HG03159 (cell line): ENCODE results near the gene ALDH1B1.
"Not testable (repeated sequence)": the region's sequence is repeated elsewhere in the genome, so short reads cannot be mapped to it uniquely, and the experiment has no call there.

ENCODE experiments used
- ATAC-seq: cut with Tn5 transposase; IDR thresholded peaks from one replicate; pipeline ENCODE4 v1.9.1; 2021; ENCODE audit warnings: mild to moderate bottlenecking, moderate library complexity; ENCODE audit not compliant: unreplicated experiment

The ALDH1B1 gene

GRCh38 chr9:38360839-38361472 lies 31.5 kb upstream of the ALDH1B1 start:
- no peak for ATAC-seq

- no peak for ATAC-seq
These were observed 31.0 kb upstream of the ALDH1B1 start for GRCh38 chr9:38361473-38361850.

- peak; percentile 66 for ATAC-seq
These were observed 29.5 kb upstream of the ALDH1B1 start for GRCh38 chr9:38362852-38363588.

GRCh38 chr9:38363589-38363925 lies 28.9 kb upstream of the ALDH1B1 start:
- ATAC-seq = no peak

- no peak for ATAC-seq
These were observed 24.6 kb upstream of the ALDH1B1 start for GRCh38 chr9:38367898-38368297.

- ATAC-seq = no peak
These were observed 23.8 kb upstream of the ALDH1B1 start for GRCh38 chr9:38368731-38369130.

GRCh38 chr9:38370176-38370575 lies 22.3 kb upstream of the ALDH1B1 start:
- ATAC-seq = no peak

GRCh38 chr9:38371495-38371894 lies 21.0 kb upstream of the ALDH1B1 start:
- ATAC-seq = peak; percentile 82

GRCh38 chr9:38372762-38373619 lies 19.5 kb upstream of the ALDH1B1 start:
- no peak for ATAC-seq

- ATAC-seq = no peak
These were observed 18.8 kb upstream of the ALDH1B1 start for GRCh38 chr9:38373679-38374078.

- ATAC-seq = no peak
These were observed 17.5 kb upstream of the ALDH1B1 start for GRCh38 chr9:38374847-38375571.

- no peak for ATAC-seq
These were observed 16.9 kb upstream of the ALDH1B1 start for GRCh38 chr9:38375572-38375963.

- no peak for ATAC-seq
These were observed 16.4 kb upstream of the ALDH1B1 start for GRCh38 chr9:38376021-38376670.

- not testable (repeated sequence) for ATAC-seq
These were observed 15.0 kb upstream of the ALDH1B1 start for GRCh38 chr9:38377336-38378083.

GRCh38 chr9:38380230-38380871 lies 12.2 kb upstream of the ALDH1B1 start:
- no peak for ATAC-seq

GRCh38 chr9:38380872-38381534 lies 11.5 kb upstream of the ALDH1B1 start:
- no peak for ATAC-seq

GRCh38 chr9:38382141-38382540 lies 10.4 kb upstream of the ALDH1B1 start:
- no peak for ATAC-seq

- no peak for ATAC-seq
These were observed 7.3 kb upstream of the ALDH1B1 start for GRCh38 chr9:38384990-38385848.
